ENCODE results near the gene KIF3B.
A peak's percentile ranks its signal among the peaks of the same experiment; 100 is the strongest.

The KIF3B gene

GRCh38 chr20:32358632-32358882, 81.1 kb downstream of the KIF3B start:
- Mint-ChIP-seq H3K9me3 (no peaks in the 10 kb centered on the region), H3K27ac (ENCODE audit: low read depth) (peak overlapping the region; percentile 95), H3K36me3 (ENCODE audit: insufficient read depth) (peaks cover 13% of the 10 kb centered on the region), H3K4me1 (peaks cover 46% of the 10 kb centered on the region), H3K4me3 (peak overlapping the region; percentile 94), H3K27me3 (no peaks in the 10 kb centered on the region)
- DNase-seq (ENCODE audit: low spot score in 2 of 2) (no peak), ATAC-seq (replicated peaks; ENCODE audit: extremely low read depth, poor library complexity, severe bottlenecking) (no peak)

- peaks cover 49% of the 10 kb centered on the region for H3K4me1 Mint-ChIP-seq
- peak overlapping the region; percentile 90 for H3K27ac Mint-ChIP-seq (ENCODE audit: low read depth)
- peak overlapping the region; percentile 87 for H3K4me3 Mint-ChIP-seq
- peak in 1 of 2 donors; percentile 40 for DNase-seq (ENCODE audit: low spot score in 2 of 2)
- no peaks in the 10 kb centered on the region for H3K9me3 Mint-ChIP-seq
- ATAC-seq (replicated peaks; ENCODE audit: extremely low read depth, poor library complexity, severe bottlenecking), result peak; percentile 17
- H3K27me3 Mint-ChIP-seq, result no peaks in the 10 kb centered on the region
- peaks cover 13% of the 10 kb centered on the region for H3K36me3 Mint-ChIP-seq (ENCODE audit: insufficient read depth)
Observed at GRCh38 chr20:32358883-32359632, 81.6 kb downstream of the KIF3B start.

- peak overlapping the region; percentile 87 for H3K4me3 Mint-ChIP-seq
- H3K36me3 Mint-ChIP-seq (ENCODE audit: insufficient read depth), result peaks cover 13% of the 10 kb centered on the region
- peak; percentile 10 for ATAC-seq (replicated peaks; ENCODE audit: extremely low read depth, poor library complexity, severe bottlenecking)
- peak overlapping the region; percentile 90 for H3K27ac Mint-ChIP-seq (ENCODE audit: low read depth)
- H3K27me3 Mint-ChIP-seq, result no peaks in the 10 kb centered on the region
- H3K9me3 Mint-ChIP-seq, result no peaks in the 10 kb centered on the region
- H3K4me1 Mint-ChIP-seq, result peaks cover 53% of the 10 kb centered on the region
- no peak for DNase-seq (ENCODE audit: low spot score in 2 of 2)
Observed at GRCh38 chr20:32359633-32360332, 82.3 kb downstream of the KIF3B start.

GRCh38 chr20:32360333-32360634, 82.8 kb downstream of the KIF3B start:
- H3K4me3 Mint-ChIP-seq, result peak overlapping the region; percentile 87
- H3K27me3 Mint-ChIP-seq, result no peaks in the 10 kb centered on the region
- ATAC-seq (replicated peaks; ENCODE audit: extremely low read depth, poor library complexity, severe bottlenecking) (no peak), DNase-seq (ENCODE audit: low spot score in 2 of 2) (no peak)
- peak overlapping the region; percentile 90 for H3K27ac Mint-ChIP-seq (ENCODE audit: low read depth)
- H3K36me3 Mint-ChIP-seq (ENCODE audit: insufficient read depth), result peaks cover 13% of the 10 kb centered on the region
- no peaks in the 10 kb centered on the region for H3K9me3 Mint-ChIP-seq
- peaks cover 58% of the 10 kb centered on the region for H3K4me1 Mint-ChIP-seq

GRCh38 chr20:32362901-32363364, 85.5 kb downstream of the KIF3B start:
- Mint-ChIP-seq H3K27ac (ENCODE audit: low read depth) (peak overlapping the region; percentile 90), H3K9me3 (no peaks in the 10 kb centered on the region), H3K4me3 (peak overlapping the region; percentile 87), H3K4me1 (peaks cover 75% of the 10 kb centered on the region), H3K36me3 (ENCODE audit: insufficient read depth) (peaks cover 18% of the 10 kb centered on the region), H3K27me3 (no peaks in the 10 kb centered on the region)
- no peak for DNase-seq (ENCODE audit: low spot score in 2 of 2)
- ATAC-seq (replicated peaks; ENCODE audit: extremely low read depth, poor library complexity, severe bottlenecking), result no peak

GRCh38 chr20:32363492-32363891, 86.0 kb downstream of the KIF3B start:
- Mint-ChIP-seq H3K27ac (ENCODE audit: low read depth) (peak overlapping the region; percentile 90), H3K9me3 (no peaks in the 10 kb centered on the region), H3K4me3 (peak overlapping the region; percentile 87), H3K36me3 (ENCODE audit: insufficient read depth) (peaks cover 18% of the 10 kb centered on the region), H3K27me3 (no peaks in the 10 kb centered on the region), H3K4me1 (peaks cover 78% of the 10 kb centered on the region)
- no peak for DNase-seq (ENCODE audit: low spot score in 2 of 2)
- ATAC-seq (replicated peaks; ENCODE audit: extremely low read depth, poor library complexity, severe bottlenecking), result no peak

- Mint-ChIP-seq H3K27me3 (no peaks in the 10 kb centered on the region), H3K36me3 (ENCODE audit: insufficient read depth) (peaks cover 20% of the 10 kb centered on the region), H3K9me3 (no peaks in the 10 kb centered on the region), H3K4me3 (peak overlapping the region; percentile 16), H3K27ac (ENCODE audit: low read depth) (peak overlapping the region; percentile 38), H3K4me1 (peaks cover 73% of the 10 kb centered on the region)
- DNase-seq (ENCODE audit: low spot score in 2 of 2) (no peak), ATAC-seq (replicated peaks; ENCODE audit: extremely low read depth, poor library complexity, severe bottlenecking) (no peak)
Observed at GRCh38 chr20:32364554-32365208, 87.2 kb downstream of the KIF3B start.

GRCh38 chr20:32365564-32365963, 88.1 kb downstream of the KIF3B start:
- no peak for ATAC-seq (replicated peaks; ENCODE audit: extremely low read depth, poor library complexity, severe bottlenecking)
- Mint-ChIP-seq H3K27me3 (no peaks in the 10 kb centered on the region), H3K36me3 (ENCODE audit: insufficient read depth) (peaks cover 20% of the 10 kb centered on the region), H3K4me1 (peaks cover 64% of the 10 kb centered on the region), H3K27ac (ENCODE audit: low read depth) (peak overlapping the region; percentile 38), H3K9me3 (no peaks in the 10 kb centered on the region), H3K4me3 (no peak overlapping the region)
- no peak for DNase-seq (ENCODE audit: low spot score in 2 of 2)

- H3K27me3 Mint-ChIP-seq, result no peaks in the 10 kb centered on the region
- peaks cover 21% of the 10 kb centered on the region for H3K36me3 Mint-ChIP-seq (ENCODE audit: insufficient read depth)
- DNase-seq (ENCODE audit: low spot score in 2 of 2) (no peak), ATAC-seq (replicated peaks; ENCODE audit: extremely low read depth, poor library complexity, severe bottlenecking) (no peak)
- peaks cover 61% of the 10 kb centered on the region for H3K4me1 Mint-ChIP-seq
- H3K27ac Mint-ChIP-seq (ENCODE audit: low read depth), result peak overlapping the region; percentile 43
- H3K9me3 Mint-ChIP-seq, result no peaks in the 10 kb centered on the region
- H3K4me3 Mint-ChIP-seq, result no peak overlapping the region
Observed at GRCh38 chr20:32366380-32366779, 88.9 kb downstream of the KIF3B start.

- H3K27me3 Mint-ChIP-seq, result no peaks in the 10 kb centered on the region
- DNase-seq (ENCODE audit: low spot score in 2 of 2) (no peak), ATAC-seq (replicated peaks; ENCODE audit: extremely low read depth, poor library complexity, severe bottlenecking) (no peak)
- H3K27ac Mint-ChIP-seq (ENCODE audit: low read depth), result no peak overlapping the region
- peaks cover 41% of the 10 kb centered on the region for H3K4me1 Mint-ChIP-seq
- H3K36me3 Mint-ChIP-seq (ENCODE audit: insufficient read depth), result peaks cover 30% of the 10 kb centered on the region
- H3K4me3 Mint-ChIP-seq, result no peak overlapping the region
- no peaks in the 10 kb centered on the region for H3K9me3 Mint-ChIP-seq
Observed at GRCh38 chr20:32368323-32368722, 90.9 kb downstream of the KIF3B start.

GRCh38 chr20:32368925-32369324, 91.5 kb downstream of the KIF3B start:
- Mint-ChIP-seq H3K4me3 (no peak overlapping the region), H3K36me3 (ENCODE audit: insufficient read depth) (peaks cover 34% of the 10 kb centered on the region), H3K4me1 (peaks cover 35% of the 10 kb centered on the region), H3K9me3 (no peaks in the 10 kb centered on the region), H3K27me3 (no peaks in the 10 kb centered on the region), H3K27ac (ENCODE audit: low read depth) (no peak overlapping the region)
- no peak for DNase-seq (ENCODE audit: low spot score in 2 of 2)
- no peak for ATAC-seq (replicated peaks; ENCODE audit: extremely low read depth, poor library complexity, severe bottlenecking)

- H3K36me3 Mint-ChIP-seq (ENCODE audit: insufficient read depth), result peaks cover 41% of the 10 kb centered on the region
- ATAC-seq (replicated peaks; ENCODE audit: extremely low read depth, poor library complexity, severe bottlenecking) (no peak), DNase-seq (ENCODE audit: low spot score in 2 of 2) (no peak)
- no peaks in the 10 kb centered on the region for H3K27me3 Mint-ChIP-seq
- H3K9me3 Mint-ChIP-seq, result no peaks in the 10 kb centered on the region
- peaks cover 23% of the 10 kb centered on the region for H3K4me1 Mint-ChIP-seq
- no peak overlapping the region for H3K4me3 Mint-ChIP-seq
- H3K27ac Mint-ChIP-seq (ENCODE audit: low read depth), result no peak overlapping the region
Observed at GRCh38 chr20:32370897-32371296, 93.4 kb downstream of the KIF3B start.

- DNase-seq (ENCODE audit: low spot score in 2 of 2), result no peak
- H3K36me3 Mint-ChIP-seq (ENCODE audit: insufficient read depth), result peaks cover 37% of the 10 kb centered on the region
- no peak for ATAC-seq (replicated peaks; ENCODE audit: extremely low read depth, poor library complexity, severe bottlenecking)
- H3K27me3 Mint-ChIP-seq, result no peaks in the 10 kb centered on the region
- H3K9me3 Mint-ChIP-seq, result no peaks in the 10 kb centered on the region
- no peak overlapping the region for H3K4me3 Mint-ChIP-seq
- no peak overlapping the region for H3K27ac Mint-ChIP-seq (ENCODE audit: low read depth)
- peaks cover 6% of the 10 kb centered on the region for H3K4me1 Mint-ChIP-seq
Observed at GRCh38 chr20:32378461-32378860, 101.0 kb downstream of the KIF3B start.

All from central memory CD8-positive, alpha-beta T cell (primary cell).